ENCODE results near the gene NQO2.
"Not testable (repeated sequence)": the region's sequence is repeated elsewhere in the genome, so short reads cannot be mapped to it uniquely, and the experiment has no call there.

Gene NQO2

DNA sequence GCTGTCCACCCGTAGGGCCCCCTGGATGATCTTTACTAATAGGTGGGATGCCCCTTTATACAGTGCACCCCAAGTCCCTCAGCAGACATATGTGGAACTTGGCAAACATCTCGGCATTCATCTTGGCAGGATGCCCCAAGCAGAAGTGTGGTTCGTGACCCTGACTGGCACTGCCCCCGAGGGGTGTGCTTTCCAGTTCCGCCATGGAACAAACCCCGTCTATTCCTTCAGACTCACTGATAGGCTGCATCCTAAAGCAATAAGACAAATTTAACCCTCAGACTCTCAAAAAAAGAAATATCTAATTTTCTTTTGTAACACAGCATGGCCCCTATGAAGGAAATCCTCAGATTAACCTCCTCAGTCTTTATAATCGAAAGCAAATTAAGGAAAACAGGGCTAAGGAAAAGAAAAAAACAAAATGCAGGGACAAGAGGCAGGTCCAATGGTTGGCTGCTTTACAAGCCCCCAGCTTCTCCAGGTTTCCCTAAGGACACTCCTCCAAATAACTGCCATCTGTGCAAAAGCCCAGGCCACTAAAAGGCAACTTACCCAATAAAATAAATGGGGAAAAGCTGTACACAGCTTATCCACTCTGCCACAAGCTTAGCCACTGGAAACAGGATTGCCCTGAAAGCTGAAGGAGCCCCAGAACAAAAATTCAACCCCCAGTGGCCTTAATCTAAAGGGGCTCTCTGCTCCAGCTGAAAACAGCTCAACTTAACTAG, 38.1 kb downstream of the NQO2 start:
- DNase-seq (ENCODE audit: low read depth in 2 of 2, low spot score in 1 of 2), result no peak

GRCh38 chr6:3039384-3039783, 39.7 kb downstream of the NQO2 start:
- DNase-seq (ENCODE audit: low read depth in 2 of 2, low spot score in 1 of 2), result no peak

DNA sequence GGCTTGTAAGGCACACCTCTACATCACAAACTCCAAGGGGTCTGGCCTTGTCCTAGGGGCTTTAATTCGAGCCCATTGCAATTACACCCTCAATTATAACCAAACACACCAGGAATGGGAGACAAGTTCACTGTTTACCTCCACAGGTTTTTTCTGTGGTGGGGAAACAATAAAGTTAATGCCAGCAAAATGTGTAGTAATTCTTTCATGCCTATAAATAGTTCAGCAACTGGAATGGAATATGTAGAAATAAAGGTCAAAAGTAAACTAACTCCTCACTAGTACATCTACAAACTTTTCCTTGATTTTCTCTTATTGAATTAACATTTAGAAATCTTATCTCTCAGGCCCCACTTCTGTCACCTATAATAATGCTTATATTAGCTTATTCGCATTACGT, 41.5 kb downstream of the NQO2 start:
- no peak for DNase-seq (ENCODE audit: low read depth in 2 of 2, low spot score in 1 of 2)

GRCh38 chr6:3041606-3042005, 41.9 kb downstream of the NQO2 start:
- no peak for DNase-seq (ENCODE audit: low read depth in 2 of 2, low spot score in 1 of 2)

GRCh38 chr6:3045369-3045768, 45.7 kb downstream of the NQO2 start:
- DNase-seq (ENCODE audit: low read depth in 2 of 2, low spot score in 1 of 2), result no peak

DNA sequence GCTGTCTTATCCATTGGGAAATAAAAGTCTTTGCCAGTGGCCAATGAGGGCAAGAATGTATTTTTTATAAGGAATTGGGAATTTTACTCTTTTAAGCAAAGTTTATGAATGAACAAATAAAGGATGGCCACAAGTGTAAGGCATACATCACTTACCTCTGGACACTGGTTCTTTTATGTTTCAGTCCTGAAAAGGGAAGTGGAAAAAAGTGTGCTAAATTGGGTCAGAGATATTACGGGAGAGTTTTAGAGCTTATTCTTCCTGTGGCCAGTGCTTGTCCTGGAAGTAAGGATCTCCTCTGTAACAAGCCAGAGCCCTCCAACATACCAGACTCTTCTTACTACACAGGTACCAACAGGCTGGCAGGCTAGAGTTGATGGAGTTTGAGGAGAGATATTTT, 46.1 kb downstream of the NQO2 start:
- no peak for DNase-seq (ENCODE audit: low read depth in 2 of 2, low spot score in 1 of 2)

GRCh38 chr6:3046295-3046694, 46.6 kb downstream of the NQO2 start:
- no peak for DNase-seq (ENCODE audit: low read depth in 2 of 2, low spot score in 1 of 2)

GRCh38 chr6:3048009-3048408, 48.3 kb downstream of the NQO2 start:
- not testable (repeated sequence) for DNase-seq (ENCODE audit: low read depth in 2 of 2, low spot score in 1 of 2)

DNA sequence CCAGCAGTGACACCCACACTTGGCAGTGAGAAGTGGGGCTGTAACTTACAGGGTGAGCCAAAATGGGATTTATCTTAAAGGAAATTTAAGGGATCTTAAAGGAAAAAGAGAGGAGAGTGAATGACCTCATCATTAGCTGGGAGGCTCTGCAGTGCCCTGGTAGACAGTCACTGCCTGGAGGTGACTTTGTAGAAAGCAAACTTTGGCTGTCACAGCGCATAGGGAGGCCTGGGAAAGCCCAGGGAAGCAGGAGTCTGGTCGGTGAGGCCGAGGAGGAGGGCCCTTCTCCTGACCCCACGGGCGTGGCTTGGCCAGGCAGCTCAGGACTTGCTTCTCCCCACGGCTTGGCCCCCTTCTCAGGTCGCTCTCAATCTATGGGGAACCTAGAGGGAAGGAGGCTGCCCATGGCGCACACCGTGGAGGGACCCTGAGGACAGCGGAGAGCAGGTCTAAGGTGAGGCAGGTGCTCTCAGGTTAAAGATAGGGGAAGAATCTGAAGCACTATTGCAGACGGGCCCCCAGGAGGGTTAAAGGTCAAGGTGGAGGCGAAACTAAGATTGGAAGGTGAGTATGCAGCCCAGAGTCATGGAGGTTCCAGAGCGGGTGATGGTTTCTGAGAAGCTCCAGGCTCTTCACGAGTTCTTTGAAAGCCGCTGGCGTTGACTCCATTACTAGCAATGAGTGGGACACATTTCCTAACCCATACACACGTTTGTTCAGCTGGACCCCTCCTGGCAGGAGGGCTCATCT, 53.0 kb downstream of the NQO2 start:
- DNase-seq (ENCODE audit: low read depth in 2 of 2, low spot score in 1 of 2), result no peak

DNA sequence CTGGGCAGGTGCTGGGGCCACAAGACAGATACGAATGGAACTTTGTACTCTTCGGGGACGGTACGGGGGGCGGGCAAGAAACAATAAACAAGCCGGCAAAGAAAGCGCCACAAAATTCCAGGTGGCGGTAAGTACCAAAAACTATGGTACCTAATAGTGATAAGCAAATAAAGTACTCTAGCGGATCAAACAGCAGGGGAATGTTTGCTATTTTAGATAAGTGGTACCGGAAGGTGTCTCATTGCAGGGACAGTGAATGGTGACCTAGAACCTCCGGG, 53.5 kb downstream of the NQO2 start:
- DNase-seq (ENCODE audit: low read depth in 2 of 2, low spot score in 1 of 2), result no peak

GRCh38 chr6:3054229-3055157, 54.8 kb downstream of the NQO2 start:
- not testable (repeated sequence) for DNase-seq (ENCODE audit: low read depth in 2 of 2, low spot score in 1 of 2)

GRCh38 chr6:3055158-3055499, 55.4 kb downstream of the NQO2 start:
- not testable (repeated sequence) for DNase-seq (ENCODE audit: low read depth in 2 of 2, low spot score in 1 of 2)

DNA sequence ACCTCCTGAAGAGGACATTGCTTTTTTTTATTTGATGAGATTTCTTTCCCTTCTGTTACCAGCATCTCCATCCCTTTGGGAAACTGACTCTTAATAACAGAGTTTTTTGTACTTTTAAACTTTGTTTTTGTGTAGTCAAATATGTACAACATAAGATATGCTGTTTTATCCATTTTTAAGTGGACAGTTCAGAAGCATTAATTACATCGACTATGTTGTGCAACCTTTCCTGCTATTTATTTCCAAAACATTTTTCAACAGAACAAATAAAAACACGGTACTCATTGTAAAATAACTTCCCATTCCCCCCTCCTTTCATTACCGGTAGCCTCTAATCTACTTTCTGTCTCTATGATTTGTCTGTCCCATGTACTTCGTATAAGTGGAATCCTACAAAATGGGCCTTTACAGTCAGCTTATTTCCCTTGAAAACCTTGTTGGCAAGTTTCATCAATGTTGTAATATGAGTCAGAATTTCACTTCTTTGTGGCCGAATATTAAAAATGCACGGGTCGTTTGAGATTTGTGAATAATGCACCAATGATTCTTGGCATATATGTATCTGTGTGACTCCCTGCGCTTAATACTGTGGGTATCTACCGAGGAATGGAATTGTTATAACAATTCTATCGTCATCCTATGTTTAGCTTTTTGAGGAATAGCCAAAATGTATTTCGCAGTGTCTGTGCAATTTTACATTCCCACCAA, 57.5 kb downstream of the NQO2 start:
- no peak for DNase-seq (ENCODE audit: low read depth in 2 of 2, low spot score in 1 of 2)

GRCh38 chr6:3058957-3059356, 59.3 kb downstream of the NQO2 start:
- no peak for DNase-seq (ENCODE audit: low read depth in 2 of 2, low spot score in 1 of 2)

DNA sequence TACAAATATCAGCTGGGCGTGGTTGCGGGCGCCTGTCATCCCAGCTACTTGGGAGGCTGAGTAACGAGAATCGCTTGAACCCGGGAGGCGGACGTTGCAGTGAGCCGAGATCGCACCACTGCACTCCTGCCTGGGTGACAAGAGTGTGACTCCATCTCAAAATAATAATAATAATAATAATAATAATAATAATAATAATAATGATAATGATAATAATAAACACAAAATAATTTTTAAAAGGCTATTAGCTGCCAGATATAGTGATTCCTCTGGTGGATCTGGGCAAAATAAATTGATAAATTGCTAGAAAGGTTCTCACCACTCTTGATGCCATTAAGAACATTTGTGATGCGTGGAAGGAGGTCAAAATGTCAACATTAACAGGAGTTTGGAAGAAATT, 60.4 kb downstream of the NQO2 start:
- DNase-seq (ENCODE audit: low read depth in 2 of 2, low spot score in 1 of 2), result not testable (repeated sequence)

- no peak for DNase-seq (ENCODE audit: low read depth in 2 of 2, low spot score in 1 of 2)
Observed at GRCh38 chr6:3061501-3061941, 61.8 kb downstream of the NQO2 start.

DNA sequence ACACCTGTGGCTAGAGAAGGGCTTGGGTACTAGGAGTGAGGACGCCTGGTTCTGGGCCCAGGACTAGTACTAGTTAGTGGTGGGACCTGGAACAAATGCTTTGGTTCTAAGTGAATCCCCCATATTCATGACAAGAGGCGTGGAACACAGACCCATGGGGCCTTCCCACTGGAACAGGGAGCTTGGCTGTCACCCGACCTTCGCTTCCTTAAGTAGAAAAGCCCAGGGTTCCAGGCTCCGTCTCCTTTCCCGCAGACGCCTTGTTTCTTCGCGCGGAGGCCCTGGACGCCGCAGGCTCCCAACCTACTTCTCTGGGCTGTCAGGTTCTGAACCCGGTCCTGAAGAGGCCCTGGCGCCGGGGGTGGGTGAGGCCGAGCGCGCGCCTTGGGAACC, 63.6 kb downstream of the NQO2 start:
- not testable (repeated sequence) for DNase-seq (ENCODE audit: low read depth in 2 of 2, low spot score in 1 of 2)

- peak; percentile 75 to 86 for DNase-seq (ENCODE audit: low read depth in 2 of 2, low spot score in 1 of 2)
Observed at GRCh38 chr6:3063733-3064700, 64.3 kb downstream of the NQO2 start.

GRCh38 chr6:3068329-3069214, 68.9 kb downstream of the NQO2 start, which contains the start of gene RIPK1:
Gene RIPK1, plus strand, starts transcription at chr6:3068494. Its CDS starts 8,330 bp downstream, at chr6:3076824.
- peak; percentile 84 to 87 for DNase-seq (ENCODE audit: low read depth in 2 of 2, low spot score in 1 of 2)
